GM06990 (cell line): Measurements from ENCODE around the gene GRIK2.
"Not testable (repeated sequence)": the region's sequence is repeated elsewhere in the genome, so short reads cannot be mapped to it uniquely, and the experiment has no call there.

ENCODE experiments used
- DNase-seq: peaks from one replicate; pipeline ENCODE4 v3.0.0-alpha.2; 2011; ENCODE audit not compliant: insufficient read length; ENCODE audit errors: extremely low read depth
- H3K27me3 ChIP-seq: replicated peaks from 2 replicates; pipeline ENCODE4 v1.6.0; 2011; ENCODE audit warnings: low read length; ENCODE audit not compliant: control insufficient read depth, insufficient read depth
- H3K36me3 ChIP-seq: 2 replicates; pipeline ENCODE4 v1.5.1; 2011; ENCODE audit warnings: low read length; ENCODE audit not compliant: control insufficient read depth, insufficient read depth
- H3K4me3 ChIP-seq: replicated peaks from 2 replicates; pipeline ENCODE4 v1.5.1; 2011; ENCODE audit warnings: low read depth, mild to moderate bottlenecking, control low read depth, low read length
- TF ChIP-seq, protein P1 (sequence below): IDR thresholded peaks from 2 replicates; pipeline ENCODE4 v1.5.1; 2011; ENCODE audit warnings: low read length, control low read depth, mild to moderate bottlenecking, inconsistent platforms; ENCODE audit not compliant: insufficient read depth, poor library complexity, severe bottlenecking

Gene GRIK2

DNA sequence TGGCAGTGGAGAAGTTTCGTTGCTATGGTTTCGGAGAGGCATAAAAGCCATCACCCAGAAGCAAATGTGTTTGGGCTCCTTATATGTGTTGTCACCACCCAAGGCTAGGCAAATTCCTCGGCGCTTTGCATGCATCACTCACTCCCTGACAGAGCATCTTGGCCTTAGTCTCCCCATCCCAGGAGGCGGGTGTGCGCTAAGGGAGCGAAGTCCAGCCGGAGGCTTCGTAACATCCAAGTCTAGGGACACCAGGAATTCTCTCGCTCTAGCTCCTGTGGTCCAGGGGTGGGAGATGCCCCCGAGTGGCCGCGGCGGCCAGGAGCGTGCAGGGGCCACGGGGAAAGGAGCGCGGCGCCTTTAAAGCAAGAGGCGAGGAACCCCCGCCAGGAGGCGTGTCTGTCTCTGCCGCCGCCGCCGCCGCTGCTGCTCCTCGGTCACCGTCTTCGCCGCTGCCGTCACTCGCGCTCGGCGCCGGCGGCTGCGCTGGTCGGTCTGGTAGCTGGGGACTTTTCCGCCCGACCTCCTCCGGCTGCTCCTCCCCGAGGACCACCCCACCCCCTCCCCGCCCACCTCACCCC, at the start of gene GRIK2:
Gene GRIK2 (plus strand): TSS at position 458 of the 578 bp plus-strand sequence.
- Histone ChIP-seq H3K27me3 (peaks cover 2% of the 10 kb centered on the region; the same call in 1 of the 2 replicates), H3K4me3 (no peak within 1 kb of the TSS; the same call in 1 of the 2 replicates), H3K36me3 (no peaks in the 10 kb centered on the region)
- TF ChIP-seq, protein P1, sequence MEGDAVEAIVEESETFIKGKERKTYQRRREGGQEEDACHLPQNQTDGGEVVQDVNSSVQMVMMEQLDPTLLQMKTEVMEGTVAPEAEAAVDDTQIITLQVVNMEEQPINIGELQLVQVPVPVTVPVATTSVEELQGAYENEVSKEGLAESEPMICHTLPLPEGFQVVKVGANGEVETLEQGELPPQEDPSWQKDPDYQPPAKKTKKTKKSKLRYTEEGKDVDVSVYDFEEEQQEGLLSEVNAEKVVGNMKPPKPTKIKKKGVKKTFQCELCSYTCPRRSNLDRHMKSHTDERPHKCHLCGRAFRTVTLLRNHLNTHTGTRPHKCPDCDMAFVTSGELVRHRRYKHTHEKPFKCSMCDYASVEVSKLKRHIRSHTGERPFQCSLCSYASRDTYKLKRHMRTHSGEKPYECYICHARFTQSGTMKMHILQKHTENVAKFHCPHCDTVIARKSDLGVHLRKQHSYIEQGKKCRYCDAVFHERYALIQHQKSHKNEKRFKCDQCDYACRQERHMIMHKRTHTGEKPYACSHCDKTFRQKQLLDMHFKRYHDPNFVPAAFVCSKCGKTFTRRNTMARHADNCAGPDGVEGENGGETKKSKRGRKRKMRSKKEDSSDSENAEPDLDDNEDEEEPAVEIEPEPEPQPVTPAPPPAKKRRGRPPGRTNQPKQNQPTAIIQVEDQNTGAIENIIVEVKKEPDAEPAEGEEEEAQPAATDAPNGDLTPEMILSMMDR: peak; percentile 5
- no peak for DNase-seq

DNA sequence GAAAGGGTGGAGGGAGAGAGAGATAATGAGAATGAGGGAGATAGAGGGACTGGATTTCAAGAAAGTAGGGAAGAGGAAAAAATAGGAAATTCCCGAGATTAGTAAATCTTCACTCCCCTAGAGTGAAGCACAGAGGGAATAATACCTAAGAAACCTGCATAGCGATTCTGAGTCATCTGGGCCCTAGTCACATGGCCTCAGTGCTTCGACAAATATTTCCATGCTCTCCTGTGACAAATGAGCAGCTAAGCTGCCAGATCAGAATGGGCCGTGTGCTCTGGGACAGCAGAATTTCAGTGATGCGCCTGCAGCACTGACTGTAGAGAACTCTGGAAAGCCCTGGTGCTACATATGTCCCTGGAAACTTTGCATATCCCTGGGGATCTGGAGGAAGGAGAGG, 48.6 kb upstream of the GRIK2 start:
- Histone ChIP-seq H3K36me3 (no peaks in the 10 kb centered on the region), H3K27me3 (no peaks in the 10 kb centered on the region), H3K4me3 (no peak overlapping the region)
- DNase-seq: no peak
- TF ChIP-seq, protein P1: no peak

DNA sequence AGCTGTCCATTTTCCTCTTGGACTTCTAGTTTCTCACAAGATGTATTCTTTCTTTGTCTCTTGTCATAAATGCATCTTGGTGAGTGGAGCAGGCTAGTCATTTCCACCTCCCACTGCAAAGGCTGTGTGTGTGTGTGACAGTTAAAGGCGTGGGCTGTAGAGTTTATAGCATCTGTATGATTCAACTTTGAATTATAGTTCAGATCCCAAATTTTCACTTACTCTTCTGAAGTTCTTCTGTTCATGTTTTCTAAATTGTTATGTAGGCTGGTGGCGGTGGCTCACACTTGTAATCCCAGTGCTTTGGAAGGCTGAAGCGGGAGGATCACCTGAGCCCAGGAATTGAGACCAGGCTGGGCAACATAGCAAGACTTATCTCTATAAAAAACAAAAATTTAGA, 44.7 kb upstream of the GRIK2 start:
- no peaks in the 10 kb centered on the region for H3K36me3 ChIP-seq
- DNase-seq: no peak
- no peak overlapping the region for H3K4me3 ChIP-seq
- TF ChIP-seq, protein P1: no peak
- no peaks in the 10 kb centered on the region for H3K27me3 ChIP-seq

DNA sequence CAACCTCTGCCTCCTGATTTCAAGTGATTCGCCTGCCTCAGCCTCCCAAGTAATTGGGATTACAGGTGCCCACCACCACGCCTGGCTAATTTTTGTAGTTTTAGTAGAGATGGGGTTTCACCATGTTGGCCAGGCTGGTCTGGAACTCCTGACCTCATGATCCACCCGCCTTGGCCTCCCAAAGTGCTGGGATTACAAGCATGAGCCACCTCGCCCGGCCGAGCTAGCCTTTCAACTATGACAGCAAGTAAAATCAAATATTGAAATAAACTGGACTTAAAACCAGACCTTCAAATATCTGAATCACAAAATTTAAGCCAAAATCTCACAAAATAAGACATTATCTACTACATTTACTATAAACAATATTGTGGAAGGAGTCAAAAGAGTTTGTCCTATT, 42.9 kb upstream of the GRIK2 start:
- not testable (repeated sequence) for H3K4me3 ChIP-seq, H3K36me3 ChIP-seq, DNase-seq, H3K27me3 ChIP-seq

DNA sequence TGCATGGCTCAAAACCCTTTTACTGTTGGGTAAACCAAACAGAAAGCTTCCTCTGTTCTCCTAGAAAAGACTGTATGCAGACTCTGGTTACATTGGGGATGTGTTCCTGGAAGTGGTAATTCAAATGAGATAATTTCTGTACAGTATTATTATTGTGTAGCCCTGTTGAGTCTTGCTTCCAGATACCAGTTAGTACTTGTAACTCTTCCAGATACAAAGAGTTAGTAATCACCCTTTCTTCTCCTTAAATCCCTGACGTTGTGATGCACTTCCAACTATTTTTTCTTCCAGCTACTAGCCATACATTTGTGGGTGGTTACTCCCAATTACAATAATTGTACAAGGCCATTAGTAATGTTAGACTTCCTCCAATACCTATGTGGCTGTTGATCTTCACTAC, 42.3 kb upstream of the GRIK2 start:
- H3K4me3 ChIP-seq: no peak overlapping the region
- DNase-seq: no peak
- no peaks in the 10 kb centered on the region for H3K36me3 ChIP-seq
- TF ChIP-seq, protein P1: no peak
- no peaks in the 10 kb centered on the region for H3K27me3 ChIP-seq

DNA sequence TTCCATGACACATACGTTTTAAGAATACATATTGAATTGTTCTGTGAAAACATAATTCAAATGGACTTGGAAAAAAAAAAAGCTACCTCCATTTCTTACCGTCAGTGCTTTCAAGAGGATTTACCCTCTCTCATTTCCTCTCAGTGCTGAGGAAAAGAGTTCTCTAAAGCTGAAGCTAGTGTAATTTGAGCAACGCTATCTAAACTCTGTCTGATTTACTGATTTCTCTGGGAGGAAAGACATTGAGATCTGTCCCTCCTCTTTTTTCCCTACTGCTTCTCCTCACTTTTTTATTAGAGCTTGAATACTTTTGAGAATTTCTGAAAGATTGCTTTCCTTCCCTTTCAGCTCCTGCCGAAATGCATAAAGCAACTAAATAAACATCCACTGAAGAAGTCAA, 41.2 kb upstream of the GRIK2 start:
- TF ChIP-seq, protein P1: no peak
- no peak for DNase-seq
- Histone ChIP-seq H3K4me3 (no peak overlapping the region), H3K27me3 (no peaks in the 10 kb centered on the region), H3K36me3 (no peaks in the 10 kb centered on the region)
